Measurements from ENCODE around the gene PAFAH1B1.

DNA sequence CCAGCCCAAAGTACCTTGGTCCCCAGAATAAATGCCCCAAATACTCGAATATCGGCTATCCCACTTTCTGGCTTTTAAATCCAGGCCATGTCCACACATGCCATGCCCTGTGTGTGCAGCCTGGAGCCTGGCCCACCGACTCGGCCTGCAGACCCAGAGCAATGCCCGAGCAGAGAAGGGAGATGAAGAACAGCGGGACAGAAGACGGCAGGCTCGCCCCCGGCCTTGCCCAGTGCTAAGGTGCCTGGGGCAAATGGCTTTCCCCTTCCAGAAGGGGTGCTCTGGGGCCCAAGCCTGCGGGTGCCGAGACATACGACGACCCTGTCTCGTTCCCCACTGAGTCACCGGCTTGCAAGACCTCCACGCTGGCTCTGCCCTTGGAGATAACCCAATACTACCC is 110.2 kb downstream of the PAFAH1B1 start:
- no peak for TF ChIP-seq CTCF (IDR thresholded peaks at IDR 0.05)
- TF ChIP-seq, protein P1, sequence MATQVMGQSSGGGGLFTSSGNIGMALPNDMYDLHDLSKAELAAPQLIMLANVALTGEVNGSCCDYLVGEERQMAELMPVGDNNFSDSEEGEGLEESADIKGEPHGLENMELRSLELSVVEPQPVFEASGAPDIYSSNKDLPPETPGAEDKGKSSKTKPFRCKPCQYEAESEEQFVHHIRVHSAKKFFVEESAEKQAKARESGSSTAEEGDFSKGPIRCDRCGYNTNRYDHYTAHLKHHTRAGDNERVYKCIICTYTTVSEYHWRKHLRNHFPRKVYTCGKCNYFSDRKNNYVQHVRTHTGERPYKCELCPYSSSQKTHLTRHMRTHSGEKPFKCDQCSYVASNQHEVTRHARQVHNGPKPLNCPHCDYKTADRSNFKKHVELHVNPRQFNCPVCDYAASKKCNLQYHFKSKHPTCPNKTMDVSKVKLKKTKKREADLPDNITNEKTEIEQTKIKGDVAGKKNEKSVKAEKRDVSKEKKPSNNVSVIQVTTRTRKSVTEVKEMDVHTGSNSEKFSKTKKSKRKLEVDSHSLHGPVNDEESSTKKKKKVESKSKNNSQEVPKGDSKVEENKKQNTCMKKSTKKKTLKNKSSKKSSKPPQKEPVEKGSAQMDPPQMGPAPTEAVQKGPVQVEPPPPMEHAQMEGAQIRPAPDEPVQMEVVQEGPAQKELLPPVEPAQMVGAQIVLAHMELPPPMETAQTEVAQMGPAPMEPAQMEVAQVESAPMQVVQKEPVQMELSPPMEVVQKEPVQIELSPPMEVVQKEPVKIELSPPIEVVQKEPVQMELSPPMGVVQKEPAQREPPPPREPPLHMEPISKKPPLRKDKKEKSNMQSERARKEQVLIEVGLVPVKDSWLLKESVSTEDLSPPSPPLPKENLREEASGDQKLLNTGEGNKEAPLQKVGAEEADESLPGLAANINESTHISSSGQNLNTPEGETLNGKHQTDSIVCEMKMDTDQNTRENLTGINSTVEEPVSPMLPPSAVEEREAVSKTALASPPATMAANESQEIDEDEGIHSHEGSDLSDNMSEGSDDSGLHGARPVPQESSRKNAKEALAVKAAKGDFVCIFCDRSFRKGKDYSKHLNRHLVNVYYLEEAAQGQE (IDR thresholded peaks at IDR 0.05), result no peak
